HG03575 (cell line): ENCODE measurements around the gene TRMU.
A peak's percentile ranks its signal among the peaks of the same experiment; 100 is the strongest.

Source experiments
- ATAC-seq: cut with Tn5 transposase; IDR thresholded peaks from one replicate; pipeline ENCODE4 v1.9.1; 2021; ENCODE audit not compliant: unreplicated experiment, insufficient number of reproducible peaks, low FRiP score; ENCODE audit errors: extremely low read depth

Gene TRMU

GRCh38 chr22:46335201-46336118 is at the start of gene TRMU:
TSS of gene TRMU (plus strand) at chr22:46335714. CDS start at chr22:46335765, 51 bp downstream.
- ATAC-seq, result no peak

GRCh38 chr22:46286006-46286405 is 49.5 kb upstream of the TRMU start:
- no peak for ATAC-seq

- ATAC-seq, result no peak
These were observed 48.3 kb upstream of the TRMU start for GRCh38 chr22:46286941-46287872.

GRCh38 chr22:46287873-46288751 is 47.4 kb upstream of the TRMU start:
- no peak for ATAC-seq

- ATAC-seq, result no peak
These were observed 46.7 kb upstream of the TRMU start for GRCh38 chr22:46288846-46289243.

- ATAC-seq, result no peak
These were observed 46.1 kb upstream of the TRMU start for GRCh38 chr22:46289244-46289891.

GRCh38 chr22:46290121-46290842 is 45.2 kb upstream of the TRMU start:
- no peak for ATAC-seq

GRCh38 chr22:46290843-46291785 is 44.4 kb upstream of the TRMU start:
- no peak for ATAC-seq

- ATAC-seq, result no peak
These were observed 43.3 kb upstream of the TRMU start for GRCh38 chr22:46292173-46292572.

- ATAC-seq, result no peak
These were observed 42.8 kb upstream of the TRMU start for GRCh38 chr22:46292732-46293131.

- ATAC-seq, result no peak
These were observed 41.8 kb upstream of the TRMU start for GRCh38 chr22:46293577-46294260.

GRCh38 chr22:46294784-46295183 is 40.7 kb upstream of the TRMU start:
- no peak for ATAC-seq

GRCh38 chr22:46295277-46295971 is 40.1 kb upstream of the TRMU start:
- no peak for ATAC-seq

- peak; percentile 58 for ATAC-seq
These were observed 39.0 kb upstream of the TRMU start, which contains the start of gene GTSE1 for GRCh38 chr22:46296257-46297150. TSS of gene GTSE1 (plus strand) at chr22:46296870. CDS start at chr22:46297401, 531 bp downstream.
